ENCODE data around the gene SEPTIN1.

DNA sequence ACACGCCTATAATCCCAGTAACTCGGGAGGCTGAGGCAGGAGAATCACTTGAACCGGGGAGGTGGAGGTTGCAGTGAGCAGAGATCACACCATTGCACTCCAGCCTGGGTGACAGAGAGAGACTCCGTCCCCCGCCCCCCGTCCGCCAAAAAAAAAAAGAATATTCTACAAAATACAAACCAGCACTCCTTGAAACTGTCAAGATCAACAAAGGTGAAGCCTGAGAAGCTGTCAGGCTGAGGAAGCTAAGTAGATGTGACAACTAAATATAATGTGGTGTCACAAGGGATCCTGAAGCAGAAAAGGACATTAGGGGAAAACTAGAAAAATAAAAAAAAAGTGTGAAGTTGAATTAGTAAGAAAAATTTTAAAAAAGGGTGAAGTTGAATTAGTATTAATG lies 33.4 kb downstream of the SEPTIN1 start:
- TF ChIP-seq CEBPB (IDR thresholded peaks at IDR 0.05; ENCODE audit: low read depth) (no peak), RAD21 (IDR thresholded peaks at IDR 0.05; ENCODE audit: low read depth) (no peak), EZH2 (IDR thresholded peaks at IDR 0.05) (no peak), SIN3A (IDR thresholded peaks at IDR 0.05; ENCODE audit: low read depth) (no peak), ZFX (IDR thresholded peaks at IDR 0.05) (no peak), EZH2phosphoT487 (IDR thresholded peaks at IDR 0.05; ENCODE audit: borderline replicate concordance) (no peak), YY1 (IDR thresholded peaks at IDR 0.05; ENCODE audit: extremely low read depth, insufficient replicate concordance, low read depth, low read length) (no peak), EGR1 (IDR thresholded peaks at IDR 0.05; ENCODE audit: low read depth) (no peak)
- TF ChIP-seq, protein P1, sequence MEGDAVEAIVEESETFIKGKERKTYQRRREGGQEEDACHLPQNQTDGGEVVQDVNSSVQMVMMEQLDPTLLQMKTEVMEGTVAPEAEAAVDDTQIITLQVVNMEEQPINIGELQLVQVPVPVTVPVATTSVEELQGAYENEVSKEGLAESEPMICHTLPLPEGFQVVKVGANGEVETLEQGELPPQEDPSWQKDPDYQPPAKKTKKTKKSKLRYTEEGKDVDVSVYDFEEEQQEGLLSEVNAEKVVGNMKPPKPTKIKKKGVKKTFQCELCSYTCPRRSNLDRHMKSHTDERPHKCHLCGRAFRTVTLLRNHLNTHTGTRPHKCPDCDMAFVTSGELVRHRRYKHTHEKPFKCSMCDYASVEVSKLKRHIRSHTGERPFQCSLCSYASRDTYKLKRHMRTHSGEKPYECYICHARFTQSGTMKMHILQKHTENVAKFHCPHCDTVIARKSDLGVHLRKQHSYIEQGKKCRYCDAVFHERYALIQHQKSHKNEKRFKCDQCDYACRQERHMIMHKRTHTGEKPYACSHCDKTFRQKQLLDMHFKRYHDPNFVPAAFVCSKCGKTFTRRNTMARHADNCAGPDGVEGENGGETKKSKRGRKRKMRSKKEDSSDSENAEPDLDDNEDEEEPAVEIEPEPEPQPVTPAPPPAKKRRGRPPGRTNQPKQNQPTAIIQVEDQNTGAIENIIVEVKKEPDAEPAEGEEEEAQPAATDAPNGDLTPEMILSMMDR (IDR thresholded peaks at IDR 0.05 in 2 of 3, conservative IDR thresholded peaks at IDR 0.05 in 1 of 3; ENCODE audit: borderline replicate concordance in 1 of 3, insufficient read depth in 1 of 3, low read depth in 2 of 3, low read length in 2 of 3) = no peak
- TF ChIP-seq, protein P2, sequence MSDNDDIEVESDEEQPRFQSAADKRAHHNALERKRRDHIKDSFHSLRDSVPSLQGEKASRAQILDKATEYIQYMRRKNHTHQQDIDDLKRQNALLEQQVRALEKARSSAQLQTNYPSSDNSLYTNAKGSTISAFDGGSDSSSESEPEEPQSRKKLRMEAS (IDR thresholded peaks at IDR 0.05) = no peak
- TF ChIP-seq, protein P3, sequence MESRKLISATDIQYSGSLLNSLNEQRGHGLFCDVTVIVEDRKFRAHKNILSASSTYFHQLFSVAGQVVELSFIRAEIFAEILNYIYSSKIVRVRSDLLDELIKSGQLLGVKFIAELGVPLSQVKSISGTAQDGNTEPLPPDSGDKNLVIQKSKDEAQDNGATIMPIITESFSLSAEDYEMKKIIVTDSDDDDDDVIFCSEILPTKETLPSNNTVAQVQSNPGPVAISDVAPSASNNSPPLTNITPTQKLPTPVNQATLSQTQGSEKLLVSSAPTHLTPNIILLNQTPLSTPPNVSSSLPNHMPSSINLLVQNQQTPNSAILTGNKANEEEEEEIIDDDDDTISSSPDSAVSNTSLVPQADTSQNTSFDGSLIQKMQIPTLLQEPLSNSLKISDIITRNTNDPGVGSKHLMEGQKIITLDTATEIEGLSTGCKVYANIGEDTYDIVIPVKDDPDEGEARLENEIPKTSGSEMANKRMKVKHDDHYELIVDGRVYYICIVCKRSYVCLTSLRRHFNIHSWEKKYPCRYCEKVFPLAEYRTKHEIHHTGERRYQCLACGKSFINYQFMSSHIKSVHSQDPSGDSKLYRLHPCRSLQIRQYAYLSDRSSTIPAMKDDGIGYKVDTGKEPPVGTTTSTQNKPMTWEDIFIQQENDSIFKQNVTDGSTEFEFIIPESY (IDR thresholded peaks at IDR 0.05; ENCODE audit: extremely low read depth, insufficient replicate concordance, low read length) = no peak

All from HCT116 (cell line).